Right atrium auricular region (tissue), 2 donors: ENCODE measurements around the gene C1orf105. TPM values are rescaled to one million over a fixed set of nuclear protein-coding genes. Genes with fewer than 3 reads are reported as not detected.

Experiments
- DNase-seq: peaks from one replicate; pipeline ENCODE4 v3.0.0-alpha.2; 2019; ENCODE audit warnings: low spot score
- H3K27ac ChIP-seq, 2 donors: fragments of 200-600 bp; sonication (generic); 1 replicate in 1 of 2; 2 replicates in 1 of 2; pipeline ENCODE4 v1.5.1; 2016 to 2019
- H3K27me3 ChIP-seq, 2 donors: fragments of 200-600 bp; sonication (generic); one replicate each; pipeline versions ENCODE4 v1.5.1 to v1.6.0; 2017 to 2019
- H3K36me3 ChIP-seq: fragments of 200-600 bp; sonication (generic); one replicate; pipeline ENCODE4 v1.5.1; 2016
- H3K4me1 ChIP-seq, 2 donors: fragments of 200-600 bp; sonication (generic); one replicate each; pipeline versions ENCODE4 v1.5.1 to v1.6.0; 2017 to 2019
- H3K4me3 ChIP-seq, 2 donors: fragments of 200-600 bp; sonication (generic); 1 replicate in 1 of 2; 2 replicates in 1 of 2; pipeline ENCODE4 v1.5.1; 2017 to 2019; ENCODE audit warnings: mild to moderate bottlenecking in 1 of 2, moderate library complexity in 1 of 2
- H3K9me3 ChIP-seq, 2 donors: fragments of 200-600 bp; sonication (generic); one replicate each; pipeline ENCODE4 v1.5.1; 2019
- total RNA-seq, 2 donors: library from RNA; depleted of rRNA; stranded (reverse); fragments of >200 nt; gene quantifications; one replicate each; pipeline ENCODE4 v1.1.0, GENCODE V29; 2016
- TF ChIP-seq, protein P1 (sequence below), 2 donors: fragments of 200-600 bp; sonication (generic); IDR thresholded peaks; one replicate each; pipeline ENCODE4 v1.5.1; 2019; ENCODE audit warnings: antibody characterized with exemption in 2 of 2

Gene C1orf105
- total RNA-seq, 2 donors from 2014 or later, result 3.3 to 18.0 TPM

DNA sequence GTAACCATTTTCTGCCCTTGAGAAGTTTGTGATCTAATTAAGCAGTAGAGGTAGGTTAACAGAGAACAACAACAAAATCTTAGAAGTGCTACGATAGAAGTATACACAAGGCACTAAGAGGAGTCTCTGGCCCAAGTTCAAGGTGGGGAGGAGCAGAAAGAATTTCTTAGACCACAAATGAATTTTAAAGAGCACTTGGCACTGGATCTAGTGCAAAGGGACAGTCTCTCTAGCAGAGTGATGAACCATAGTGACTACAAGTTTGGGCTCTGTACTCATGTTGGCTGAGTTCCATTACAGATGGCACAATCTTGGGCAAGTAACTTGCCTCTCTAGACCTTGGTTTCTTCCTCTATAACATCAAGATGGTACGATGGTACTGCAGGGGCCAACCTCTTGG lies 56.7 kb downstream of the C1orf105 start:
- no peak for DNase-seq
- H3K36me3 ChIP-seq, result no peaks in the 10 kb centered on the region
- no peak overlapping the region for H3K4me3 ChIP-seq
- H3K9me3 ChIP-seq, result no peaks in the 10 kb centered on the region
- H3K4me1 ChIP-seq, result no peaks in the 10 kb centered on the region
- H3K27ac ChIP-seq, result no peak overlapping the region
- TF ChIP-seq, protein P1, sequence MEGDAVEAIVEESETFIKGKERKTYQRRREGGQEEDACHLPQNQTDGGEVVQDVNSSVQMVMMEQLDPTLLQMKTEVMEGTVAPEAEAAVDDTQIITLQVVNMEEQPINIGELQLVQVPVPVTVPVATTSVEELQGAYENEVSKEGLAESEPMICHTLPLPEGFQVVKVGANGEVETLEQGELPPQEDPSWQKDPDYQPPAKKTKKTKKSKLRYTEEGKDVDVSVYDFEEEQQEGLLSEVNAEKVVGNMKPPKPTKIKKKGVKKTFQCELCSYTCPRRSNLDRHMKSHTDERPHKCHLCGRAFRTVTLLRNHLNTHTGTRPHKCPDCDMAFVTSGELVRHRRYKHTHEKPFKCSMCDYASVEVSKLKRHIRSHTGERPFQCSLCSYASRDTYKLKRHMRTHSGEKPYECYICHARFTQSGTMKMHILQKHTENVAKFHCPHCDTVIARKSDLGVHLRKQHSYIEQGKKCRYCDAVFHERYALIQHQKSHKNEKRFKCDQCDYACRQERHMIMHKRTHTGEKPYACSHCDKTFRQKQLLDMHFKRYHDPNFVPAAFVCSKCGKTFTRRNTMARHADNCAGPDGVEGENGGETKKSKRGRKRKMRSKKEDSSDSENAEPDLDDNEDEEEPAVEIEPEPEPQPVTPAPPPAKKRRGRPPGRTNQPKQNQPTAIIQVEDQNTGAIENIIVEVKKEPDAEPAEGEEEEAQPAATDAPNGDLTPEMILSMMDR (IDR thresholded peaks at IDR 0.05), result no peak
- H3K27me3 ChIP-seq, result no peaks in the 10 kb centered on the region

DNA sequence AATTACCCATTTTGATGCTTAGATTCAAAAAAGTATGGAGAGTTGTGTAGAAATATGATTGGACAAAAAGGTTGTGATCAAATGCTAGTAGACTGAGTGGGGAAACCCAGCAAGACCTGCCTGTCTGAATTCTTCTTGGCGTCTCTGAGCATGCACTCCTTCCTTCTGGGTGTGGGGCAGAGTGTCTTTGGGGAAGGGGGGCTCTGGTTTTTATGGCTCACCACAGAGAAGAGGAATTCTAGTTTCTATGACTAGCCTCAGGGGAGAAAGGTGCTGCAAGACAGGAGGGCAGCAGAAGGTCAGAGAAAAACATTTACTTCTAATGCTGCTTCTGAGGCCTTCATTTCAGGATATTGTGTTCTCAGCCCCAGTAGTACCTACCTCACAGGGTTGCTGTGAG lies 57.3 kb downstream of the C1orf105 start:
- H3K36me3 ChIP-seq, result no peaks in the 10 kb centered on the region
- no peaks in the 10 kb centered on the region for H3K9me3 ChIP-seq
- H3K4me3 ChIP-seq, result no peak overlapping the region
- no peak overlapping the region for H3K27ac ChIP-seq
- DNase-seq, result no peak
- no peaks in the 10 kb centered on the region for H3K27me3 ChIP-seq
- H3K4me1 ChIP-seq, result no peaks in the 10 kb centered on the region
- TF ChIP-seq, protein P1 (IDR thresholded peaks at IDR 0.05), result no peak

DNA sequence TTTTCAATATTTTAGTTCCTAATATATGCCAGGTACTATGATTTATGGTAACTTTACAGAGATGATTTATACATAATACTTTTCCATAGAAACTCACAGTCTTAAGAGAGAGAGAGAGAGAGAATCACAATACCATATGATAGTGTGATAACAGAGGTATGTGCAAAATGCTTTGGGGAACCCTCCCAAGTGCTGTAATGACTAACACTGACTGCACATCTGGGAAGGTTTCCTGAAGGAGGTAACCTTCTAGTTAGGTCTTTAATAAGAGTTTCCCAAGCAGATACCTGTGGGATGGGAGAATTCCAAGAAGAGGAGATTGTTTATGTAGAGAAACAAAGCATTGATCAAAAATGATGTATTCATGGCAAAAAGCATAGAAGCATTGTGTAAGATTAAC lies 58.0 kb downstream of the C1orf105 start:
- TF ChIP-seq, protein P1 (IDR thresholded peaks at IDR 0.05), result no peak

DNA sequence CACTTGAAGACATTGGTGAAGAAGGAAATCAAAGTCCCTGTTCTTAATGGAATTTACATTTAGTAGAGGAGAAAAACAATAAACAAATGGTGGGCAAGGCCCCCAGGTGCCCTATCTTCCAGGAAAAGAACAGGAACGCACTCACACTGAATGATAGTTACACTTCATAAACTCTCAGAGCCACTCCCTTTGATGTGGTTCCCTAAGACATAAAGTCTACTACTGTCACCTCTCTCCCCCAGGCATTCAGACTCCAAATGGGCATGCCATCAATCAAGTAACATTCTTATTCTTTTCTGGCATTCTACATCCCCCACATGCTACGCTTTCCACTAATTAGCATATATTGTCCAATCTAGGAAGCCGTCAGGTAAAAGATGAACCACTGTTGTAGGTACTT lies 59.9 kb downstream of the C1orf105 start:
- no peak for DNase-seq
- Histone ChIP-seq H3K4me3 (no peak overlapping the region), H3K9me3 (no peaks in the 10 kb centered on the region), H3K27me3 (no peaks in the 10 kb centered on the region), H3K36me3 (no peaks in the 10 kb centered on the region), H3K4me1 (no peaks in the 10 kb centered on the region), H3K27ac (no peak overlapping the region)
- TF ChIP-seq, protein P1 (IDR thresholded peaks at IDR 0.05), result no peak

More for the DNA sequence above, 58.0 kb downstream of the C1orf105 start:
- Histone ChIP-seq H3K36me3 (no peaks in the 10 kb centered on the region), H3K27me3 (no peaks in the 10 kb centered on the region), H3K4me3 (no peak overlapping the region), H3K9me3 (no peaks in the 10 kb centered on the region), H3K4me1 (no peaks in the 10 kb centered on the region), H3K27ac (no peak overlapping the region)
- DNase-seq, result no peak

DNA sequence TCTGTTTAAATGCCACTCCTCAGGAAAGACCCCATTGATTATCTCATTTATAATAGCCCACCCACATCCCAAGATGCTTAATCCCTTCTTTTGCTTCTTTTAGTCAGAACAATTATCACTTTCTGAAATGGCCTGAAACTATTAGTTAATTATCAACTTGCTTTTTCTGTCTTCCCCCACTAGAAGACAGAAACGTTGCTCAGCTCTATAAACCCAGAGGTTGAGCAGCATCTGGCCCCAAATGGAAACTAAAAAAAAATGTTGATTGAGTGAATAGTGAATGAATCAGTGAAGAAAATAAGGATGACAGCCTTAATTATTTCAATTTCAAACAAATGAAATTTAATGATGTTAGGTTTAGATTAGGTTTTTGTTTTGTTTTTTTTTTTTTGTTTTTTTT lies 61.6 kb downstream of the C1orf105 start:
- TF ChIP-seq, protein P1 (IDR thresholded peaks at IDR 0.05), result no peak
- DNase-seq, result no peak
- Histone ChIP-seq H3K27me3 (no peaks in the 10 kb centered on the region), H3K27ac (no peak overlapping the region), H3K9me3 (no peaks in the 10 kb centered on the region), H3K4me1 (no peaks in the 10 kb centered on the region), H3K36me3 (no peaks in the 10 kb centered on the region), H3K4me3 (no peak overlapping the region)

DNA sequence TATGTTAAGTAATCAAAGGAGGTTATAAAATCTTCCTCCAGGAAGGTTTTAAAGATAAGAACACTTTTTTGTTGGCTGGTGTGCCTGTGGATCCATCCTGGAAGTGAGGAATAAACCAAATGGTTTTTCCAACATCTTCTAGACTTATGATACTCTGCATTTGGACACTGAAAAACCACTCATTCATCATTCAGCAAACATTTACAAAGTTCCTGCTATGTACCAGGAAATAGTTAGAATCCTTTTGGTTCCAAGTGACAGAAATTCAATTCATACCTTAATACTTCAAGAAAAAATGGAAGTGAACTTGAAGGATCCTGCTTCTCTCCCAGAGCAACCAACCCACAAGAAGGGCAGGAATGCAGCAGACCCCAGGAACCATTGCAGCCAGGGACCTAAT lies 63.0 kb downstream of the C1orf105 start:
- H3K36me3 ChIP-seq, result no peaks in the 10 kb centered on the region
- H3K27ac ChIP-seq, result no peak overlapping the region
- H3K9me3 ChIP-seq, result no peaks in the 10 kb centered on the region
- no peak overlapping the region for H3K4me3 ChIP-seq
- H3K27me3 ChIP-seq, result no peaks in the 10 kb centered on the region
- TF ChIP-seq, protein P1 (IDR thresholded peaks at IDR 0.05), result no peak
- no peak for DNase-seq
- no peaks in the 10 kb centered on the region for H3K4me1 ChIP-seq
